GM18951 (cell line): ENCODE data around the gene VWA3B.

Experiments
- POLR2A ChIP-seq: IDR thresholded peaks from 4 replicates; pipeline ENCODE4 v1.6.1; 2011; ENCODE audit warnings: mild to moderate bottlenecking; ENCODE audit not compliant: insufficient read length, insufficient read depth; ENCODE audit errors: extremely low read depth
- in situ Hi-C: fragments of 300-500 bp; cut with MboI; formaldehyde crosslinking; loops from one replicate; pipeline ENCODE4 v1.12.0; 2022; ENCODE audit warnings: low sequenced_read_pairs, mixed read lengths, inconsistent platforms; ENCODE audit not compliant: unreplicated experiment

Gene VWA3B

DNA sequence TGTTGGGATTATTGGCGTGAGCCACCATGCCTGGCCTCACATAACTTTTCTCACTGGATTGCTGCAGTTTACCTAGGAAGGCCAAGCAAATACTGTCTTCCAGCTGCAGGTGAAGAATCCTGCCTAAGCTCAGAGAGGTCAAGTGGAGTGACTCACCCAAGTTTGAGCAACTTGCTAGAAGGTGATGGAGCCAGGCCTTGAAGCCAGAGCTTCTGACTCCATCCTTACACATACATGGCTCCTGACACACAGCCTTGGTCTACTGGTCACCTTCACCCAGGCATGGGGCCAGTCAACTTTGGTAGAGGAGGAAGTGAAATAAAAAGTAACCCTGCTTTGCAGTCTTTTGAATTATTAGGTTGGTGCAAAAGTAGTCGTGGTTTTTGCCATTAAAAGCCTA lies 93.5 kb downstream of the VWA3B start:
- TF ChIP-seq POLR2A: no peak
- in situ Hi-C loops: no loop called here

DNA sequence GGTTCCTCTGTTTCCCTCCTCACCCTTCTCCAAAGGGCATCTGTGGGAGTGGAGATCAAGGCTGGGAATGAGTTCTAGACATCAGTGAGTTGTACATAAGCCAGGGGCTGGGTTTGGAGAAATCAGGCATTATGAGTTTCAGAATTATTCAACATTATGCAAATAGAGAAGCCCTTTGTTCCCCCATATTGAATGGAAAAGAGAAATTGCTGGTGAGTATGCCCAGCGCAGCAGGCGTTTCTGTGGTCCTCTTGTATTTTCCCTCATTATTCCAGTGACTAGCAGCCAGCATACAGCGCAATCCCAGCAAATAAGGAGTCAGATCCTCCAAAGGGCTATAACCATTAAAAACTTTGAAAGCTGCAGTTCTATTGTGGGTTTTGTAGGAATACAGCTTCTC lies 94.4 kb downstream of the VWA3B start:
- in situ Hi-C loops: no loop called here
- TF ChIP-seq POLR2A: no peak

DNA sequence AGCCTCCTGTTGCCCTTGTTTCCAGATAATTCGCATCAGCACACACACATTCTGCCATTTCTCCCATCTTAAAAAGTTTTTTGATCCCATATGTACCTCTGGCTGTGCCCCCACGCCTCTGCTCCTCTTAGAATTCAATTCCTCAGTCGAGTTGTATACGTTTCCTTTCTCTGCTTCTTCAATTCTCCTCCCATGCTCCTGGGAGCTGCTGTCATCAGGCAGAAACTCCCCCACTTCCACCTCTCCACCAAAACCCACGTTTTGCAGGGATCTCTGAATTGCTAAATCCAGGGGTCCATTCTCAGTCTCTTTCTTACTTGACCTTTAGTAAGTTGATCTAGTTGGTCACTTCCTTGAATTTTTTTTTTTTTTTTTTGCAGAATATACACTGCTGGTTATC lies 98.8 kb downstream of the VWA3B start:
- in situ Hi-C loops: no loop called here
- no peak for TF ChIP-seq POLR2A

DNA sequence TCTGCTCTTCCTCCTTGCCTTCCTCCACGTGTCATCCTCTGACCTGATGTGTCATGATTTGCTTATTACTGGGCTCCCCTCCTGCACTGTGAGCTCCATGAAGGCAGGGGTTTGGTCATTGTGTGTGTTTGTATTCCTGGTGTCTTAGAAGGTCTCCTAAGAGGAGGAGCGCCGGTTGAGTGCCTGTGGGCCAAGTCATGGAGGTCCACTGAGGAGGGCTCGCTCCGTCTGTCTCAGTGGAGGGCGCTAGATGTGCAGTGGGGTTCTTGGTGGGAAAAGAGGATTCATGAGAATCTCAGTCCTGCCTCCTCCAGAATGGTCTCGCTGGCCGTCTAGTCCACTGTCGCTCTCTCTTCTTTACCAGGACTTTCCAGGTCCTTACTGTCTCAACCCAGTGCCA lies 100.2 kb downstream of the VWA3B start:
- in situ Hi-C loops: no loop called here
- no peak for TF ChIP-seq POLR2A

DNA sequence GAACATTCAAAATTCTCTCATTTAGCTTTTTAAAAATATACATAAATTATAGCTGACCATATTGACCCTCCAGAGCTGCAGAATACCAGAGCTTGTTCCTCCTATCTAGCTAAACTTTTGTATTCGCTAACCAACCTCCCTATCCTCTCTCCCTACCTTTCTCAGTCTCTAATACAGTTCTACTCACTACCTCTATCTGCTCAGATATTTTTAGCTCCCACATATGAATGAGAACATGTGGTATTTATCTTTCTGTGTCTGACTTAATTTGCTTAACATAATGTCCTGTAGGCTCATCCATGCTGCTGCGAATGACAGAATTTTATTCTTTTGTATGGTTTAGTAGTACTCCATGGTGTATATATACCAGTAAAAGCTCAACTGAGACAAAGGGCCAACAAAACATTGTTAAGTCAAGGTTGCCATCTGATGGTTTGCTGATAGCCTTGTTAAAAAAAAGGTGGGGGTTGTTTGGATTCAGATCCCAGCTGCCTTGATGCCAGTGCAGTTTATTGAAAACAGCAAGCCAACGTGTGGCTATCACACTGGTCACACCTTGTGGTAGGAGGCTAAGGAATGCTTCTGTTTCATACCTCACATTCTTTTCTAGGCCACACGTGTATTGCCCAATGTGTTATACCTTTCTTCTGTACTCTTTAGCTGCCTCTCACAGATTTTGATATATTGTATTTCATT lies 101.5 kb downstream of the VWA3B start:
- in situ Hi-C loops: no loop called here
- TF ChIP-seq POLR2A: no peak

DNA sequence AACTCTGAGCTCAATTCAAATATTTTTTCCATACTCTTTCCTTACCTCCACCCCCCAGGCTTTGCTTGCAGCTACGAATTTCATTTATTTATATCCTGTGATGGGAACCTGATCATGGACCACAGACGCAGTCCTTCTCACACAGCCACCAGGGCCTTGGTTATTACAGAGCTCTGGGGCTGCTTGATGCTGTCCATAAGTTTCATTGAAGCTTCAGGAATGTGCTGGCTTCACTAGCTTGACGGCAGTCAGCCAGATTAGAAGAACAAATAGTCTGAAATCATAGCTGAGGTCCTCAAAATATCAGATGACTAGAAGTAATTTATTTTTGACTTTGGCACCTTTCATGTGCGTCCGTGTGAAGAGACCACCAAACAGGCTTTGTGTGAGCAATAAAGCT lies 104.9 kb downstream of the VWA3B start:
- in situ Hi-C loops: no loop called here
- TF ChIP-seq POLR2A: no peak

DNA sequence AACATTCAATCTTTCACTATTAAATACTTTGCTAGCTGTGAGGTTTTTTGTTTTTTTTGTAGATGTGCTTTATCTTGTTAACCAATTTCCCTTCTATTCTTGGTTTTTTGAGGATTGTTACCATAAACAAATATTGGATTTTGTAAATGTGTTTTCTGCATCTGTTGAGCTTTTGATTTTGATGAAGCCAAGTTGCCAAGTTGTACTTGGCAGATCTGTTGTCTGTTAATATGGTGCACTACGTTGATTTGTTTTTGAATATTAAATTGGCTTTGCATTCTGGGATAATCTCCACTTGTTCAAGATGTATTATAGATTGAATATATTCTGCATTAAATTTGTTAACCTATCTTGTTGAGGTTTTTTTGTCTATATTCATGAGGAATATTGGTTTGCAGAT lies 114.6 kb downstream of the VWA3B start:
- in situ Hi-C loops: no loop called here
- no peak for TF ChIP-seq POLR2A

DNA sequence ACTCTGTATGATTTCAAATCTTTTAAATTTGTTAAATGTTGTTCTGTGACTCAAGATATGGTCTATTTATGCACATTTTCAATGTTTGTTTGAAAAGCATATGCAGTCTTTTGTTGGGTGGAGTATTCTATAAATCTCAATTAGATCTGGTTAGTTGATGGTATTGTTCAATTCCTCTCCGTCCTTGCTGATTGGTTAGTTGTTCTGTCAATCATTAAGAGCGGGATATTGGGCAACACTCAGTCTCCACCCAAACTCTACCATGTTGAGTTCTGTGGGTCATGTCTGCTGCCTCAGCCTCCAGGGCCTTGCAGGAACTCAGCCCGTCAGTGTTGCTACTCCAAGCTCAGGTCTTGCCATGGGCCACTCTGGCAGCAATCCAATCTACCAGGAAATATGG lies 118.9 kb downstream of the VWA3B start:
- in situ Hi-C loops: no loop called here
- no peak for TF ChIP-seq POLR2A

DNA sequence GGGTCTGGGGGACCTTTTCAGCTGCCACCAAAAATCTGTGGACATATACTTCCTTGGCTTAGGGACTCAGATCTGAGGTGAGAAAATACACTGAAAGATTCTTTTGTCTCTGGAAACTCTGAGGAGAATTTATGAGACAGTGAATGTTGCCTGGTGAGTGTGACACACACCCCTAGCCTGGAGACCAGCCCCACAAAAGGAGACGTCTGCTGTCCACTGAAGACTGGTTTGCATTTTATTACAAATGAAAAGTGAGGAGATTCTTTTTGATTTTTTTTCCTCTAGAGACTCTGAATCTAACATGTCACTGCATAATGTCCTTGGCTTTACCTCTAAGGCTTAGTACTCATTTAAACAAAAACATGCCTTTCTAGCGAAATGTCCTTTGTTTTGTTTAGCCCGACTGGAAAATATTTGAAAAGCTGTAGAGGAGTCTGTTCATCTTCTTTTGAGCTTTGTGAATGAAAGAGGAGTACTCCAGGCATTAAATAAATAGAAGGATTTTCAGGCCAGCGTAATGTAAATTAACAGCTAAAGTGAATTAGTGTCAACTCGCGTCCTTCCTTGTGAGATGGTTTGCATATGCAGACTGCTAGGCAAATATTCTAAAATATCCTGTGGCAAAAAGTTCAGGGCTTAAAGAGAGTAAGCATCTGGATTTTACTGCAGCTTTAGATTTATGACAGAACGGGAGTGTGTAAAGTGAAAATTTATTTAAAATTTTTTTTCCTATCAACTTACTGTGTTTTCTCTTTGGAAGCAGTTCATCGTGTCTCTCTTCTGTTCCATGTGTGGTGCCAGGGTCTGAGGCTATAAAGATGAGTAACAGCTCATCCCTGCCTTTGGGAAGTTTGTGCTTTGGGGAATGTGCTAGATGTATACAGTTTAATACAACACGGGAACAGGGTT lies 125.4 kb downstream of the VWA3B start:
- no peak for TF ChIP-seq POLR2A
- in situ Hi-C loops: no loop called here

DNA sequence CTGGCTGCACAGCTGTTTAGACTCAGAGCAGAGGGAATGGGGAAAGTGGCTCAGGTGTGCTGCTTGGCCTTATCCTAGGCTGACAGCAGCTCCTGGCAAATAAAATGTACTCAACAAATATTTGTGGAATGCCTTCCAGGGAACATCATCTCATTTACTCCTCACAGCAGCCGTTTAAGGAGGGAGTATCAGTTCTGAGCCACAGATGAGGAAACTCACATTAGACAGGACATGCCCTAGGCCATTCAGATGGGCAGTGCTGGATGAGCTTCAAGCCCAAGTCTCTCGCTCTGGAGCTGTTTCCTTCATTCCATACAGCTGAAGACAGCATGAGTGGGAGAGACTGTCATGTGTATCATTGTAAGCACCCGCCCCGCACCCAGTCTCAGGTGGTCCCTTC lies 129.6 kb downstream of the VWA3B start:
- TF ChIP-seq POLR2A: no peak

DNA sequence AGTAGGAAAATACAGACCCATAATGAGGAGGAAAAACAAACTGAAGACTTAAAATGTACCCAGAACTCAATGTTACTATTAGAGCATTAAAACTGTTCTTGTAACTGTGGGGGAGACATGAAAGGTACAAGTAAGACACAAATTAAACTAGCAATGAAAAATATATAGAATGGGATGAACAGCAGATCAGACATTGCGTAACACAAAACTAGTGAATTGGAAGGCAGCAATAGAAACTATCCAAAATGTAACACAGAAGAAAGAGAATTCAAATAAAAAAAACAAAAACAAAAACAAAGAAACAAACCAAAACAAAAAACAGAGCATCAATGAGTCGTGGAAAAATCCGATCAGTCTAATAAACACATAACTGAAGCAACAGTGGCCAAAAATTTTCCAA lies 132.2 kb downstream of the VWA3B start:
- in situ Hi-C loops: no loop called here
- TF ChIP-seq POLR2A: no peak

More for the DNA sequence above, 129.6 kb downstream of the VWA3B start:
- in situ Hi-C loops: no loop called here

DNA sequence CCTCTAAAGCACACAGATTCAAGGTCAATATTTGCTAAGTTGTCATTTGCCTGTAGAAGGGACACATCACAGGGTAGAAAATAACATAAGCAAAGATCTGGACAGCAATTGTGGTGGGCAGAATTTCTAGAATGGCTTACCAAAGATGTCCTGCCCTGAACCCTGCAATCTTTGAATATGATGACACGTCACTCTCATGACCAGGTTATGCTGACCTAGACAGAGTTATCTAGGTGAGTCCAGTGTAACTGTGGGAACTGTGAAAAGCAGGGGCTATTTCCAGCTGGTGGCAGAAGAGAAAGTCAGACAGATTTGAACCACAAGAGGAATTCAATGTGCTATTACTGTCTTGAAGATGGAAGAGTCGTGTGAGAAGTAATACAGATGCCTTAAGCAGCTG lies 147.0 kb downstream of the VWA3B start:
- TF ChIP-seq POLR2A: no peak
- in situ Hi-C loops: no loop called here

DNA sequence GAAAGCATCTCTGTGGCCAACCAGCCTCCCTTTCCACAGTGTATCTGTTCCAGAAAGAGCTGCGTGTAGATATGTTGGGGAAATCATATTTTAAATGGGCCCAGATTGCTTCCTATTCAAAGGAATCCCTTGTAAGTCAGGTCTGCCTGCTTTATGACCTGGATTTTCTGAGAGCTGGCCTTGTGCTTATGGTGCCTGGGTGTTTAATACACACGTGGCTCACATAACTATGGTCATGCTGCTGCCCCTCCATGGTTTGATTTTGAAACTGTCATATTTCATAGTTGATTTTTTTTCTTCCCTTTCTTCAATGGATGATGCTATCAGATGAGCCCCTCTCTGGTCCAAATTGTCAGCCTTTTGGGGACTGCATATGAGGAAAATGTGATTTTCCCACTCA lies 147.8 kb downstream of the VWA3B start:
- in situ Hi-C loops: no loop called here
- no peak for TF ChIP-seq POLR2A

DNA sequence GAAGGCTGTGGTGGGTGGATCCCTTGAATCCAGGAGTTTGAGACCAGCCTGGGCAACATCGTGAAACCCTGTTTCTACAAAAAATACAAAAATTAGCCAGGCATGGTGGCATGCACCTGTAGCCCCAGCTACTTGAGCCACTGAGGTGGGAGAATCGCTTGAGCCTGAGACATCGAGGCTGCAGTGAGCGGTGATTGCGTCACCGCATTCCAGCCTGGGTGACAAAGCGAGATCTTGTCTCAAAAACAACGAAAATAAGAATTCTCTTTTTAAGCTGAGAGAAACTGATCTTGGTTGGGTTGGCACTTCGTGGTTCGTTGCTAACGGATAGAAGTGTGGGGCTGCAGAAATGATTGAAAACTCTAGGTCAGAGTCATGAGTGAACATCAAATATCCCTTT lies 150.0 kb downstream of the VWA3B start:
- in situ Hi-C loops: no loop called here
- no peak for TF ChIP-seq POLR2A
